RPMI8226 (cell line): ENCODE data around the gene CYTH1.

Experiments used
- DNase-seq: peaks from one replicate; pipeline ENCODE4 v3.0.0-alpha.2; 2015

The CYTH1 gene

DNA sequence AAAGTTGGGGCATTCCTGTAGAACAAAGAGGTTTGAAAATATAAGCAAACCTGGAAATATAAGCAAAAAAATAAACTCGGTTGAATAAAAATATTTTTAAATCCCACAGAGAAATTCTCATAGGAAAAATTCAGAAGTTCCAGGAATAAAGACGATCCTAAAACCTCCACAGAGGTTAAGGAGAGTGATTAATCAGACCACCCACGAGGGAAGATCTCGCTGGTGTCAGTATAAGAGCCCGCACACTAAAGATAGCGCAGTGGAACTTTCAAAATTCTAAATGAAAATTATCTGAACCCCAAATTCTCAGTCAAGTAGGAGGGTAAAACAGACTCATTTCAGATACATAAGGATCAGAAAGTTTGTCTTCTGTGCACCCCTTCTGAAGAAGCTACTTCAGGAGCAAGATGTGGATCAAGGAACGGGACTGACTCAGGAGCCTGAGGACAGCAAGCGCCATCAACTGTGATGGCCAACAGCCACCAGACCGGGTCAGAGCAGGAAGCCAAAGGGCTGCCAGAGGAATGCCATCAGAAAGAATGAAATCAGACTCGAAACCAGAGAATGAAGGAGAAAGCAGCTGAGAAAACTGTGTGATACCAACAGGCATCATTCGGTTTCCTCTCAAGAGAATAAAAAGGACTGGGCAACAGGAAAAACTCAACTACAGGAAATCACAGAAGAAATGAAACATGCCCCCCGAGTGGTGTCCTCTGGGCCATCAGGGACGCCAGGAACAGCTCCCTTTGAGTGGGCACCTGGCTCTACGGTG, 66.9 kb downstream of the CYTH1 start:
- DNase-seq = no peak

DNA sequence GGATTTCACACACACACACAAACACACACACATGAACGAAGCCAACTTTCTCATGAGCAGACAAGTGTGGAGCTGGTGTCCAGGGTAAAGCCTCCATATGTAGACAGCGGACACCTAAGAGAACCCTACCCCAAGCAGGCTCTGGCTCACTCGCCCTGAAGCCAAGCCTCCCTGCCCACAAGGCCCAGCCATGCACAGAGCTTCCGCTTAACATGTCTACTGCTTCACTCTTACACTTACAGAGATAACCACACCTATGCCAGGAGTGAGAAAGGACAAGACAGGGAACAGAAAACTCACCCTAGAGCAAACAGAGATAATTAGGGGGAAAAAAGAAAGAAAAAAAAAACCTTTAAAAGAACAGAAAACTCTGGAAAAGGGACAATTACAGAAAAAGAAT, 67.5 kb downstream of the CYTH1 start:
- DNase-seq = no peak

DNA sequence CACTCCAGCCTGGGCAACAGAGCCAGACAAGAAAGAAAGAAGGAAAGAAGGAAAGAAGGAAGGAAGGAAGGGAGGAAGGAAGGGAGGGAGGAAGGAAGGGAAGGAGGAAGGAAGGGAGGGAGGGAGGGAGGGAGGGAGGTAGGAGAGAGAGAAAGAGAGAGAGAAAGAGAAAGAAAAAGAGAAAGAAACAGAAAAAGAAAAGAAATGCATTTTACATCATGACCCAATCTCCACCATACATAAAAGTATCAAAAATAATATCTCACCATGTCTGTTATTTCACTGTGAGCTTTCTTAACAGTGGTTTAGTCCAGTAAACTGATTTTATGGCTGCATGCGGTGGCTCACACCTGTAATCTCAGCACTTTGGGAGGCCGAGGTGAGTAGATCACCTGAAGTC, 70.0 kb downstream of the CYTH1 start:
- no peak for DNase-seq

DNA sequence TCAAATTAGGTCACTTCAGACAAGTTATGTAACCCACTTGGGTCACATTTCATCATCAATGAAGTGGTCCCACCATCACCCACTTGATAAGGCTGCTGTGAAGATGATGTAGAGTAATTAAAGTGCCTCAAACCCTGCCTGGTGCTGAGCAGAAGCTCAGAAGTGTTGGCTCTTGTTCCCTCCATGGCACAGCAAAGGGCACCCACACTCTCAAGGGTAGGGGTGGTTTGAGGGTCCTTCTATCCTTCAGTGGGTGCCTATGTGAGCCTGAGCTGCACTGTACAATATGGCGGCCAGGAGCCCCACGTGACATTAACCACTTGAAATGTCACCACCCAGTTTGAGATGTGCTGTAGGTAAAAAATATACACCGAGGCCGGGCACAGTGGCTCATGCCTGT, 71.5 kb downstream of the CYTH1 start:
- DNase-seq = no peak

DNA sequence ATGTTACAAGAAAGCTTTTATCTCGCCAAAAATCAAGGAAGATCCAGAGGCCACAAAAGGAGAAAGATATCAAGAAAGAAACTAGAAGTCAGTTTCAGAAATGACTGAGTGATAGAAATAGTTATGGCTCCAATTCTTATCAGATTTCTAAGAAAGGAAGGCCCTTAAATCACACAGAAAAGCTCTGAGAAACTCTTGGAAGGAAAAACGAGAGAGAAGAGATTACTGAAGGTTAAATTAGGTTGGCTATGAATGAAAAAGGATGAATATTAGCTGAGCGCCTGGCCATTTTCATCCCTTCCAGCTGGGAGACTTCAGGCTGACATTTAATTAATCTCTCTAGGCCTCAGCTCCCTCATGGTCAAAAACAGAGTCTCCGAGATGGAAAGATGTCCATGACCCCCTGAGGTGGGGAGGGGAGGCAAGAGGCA, 72.3 kb downstream of the CYTH1 start:
- DNase-seq = no peak

DNA sequence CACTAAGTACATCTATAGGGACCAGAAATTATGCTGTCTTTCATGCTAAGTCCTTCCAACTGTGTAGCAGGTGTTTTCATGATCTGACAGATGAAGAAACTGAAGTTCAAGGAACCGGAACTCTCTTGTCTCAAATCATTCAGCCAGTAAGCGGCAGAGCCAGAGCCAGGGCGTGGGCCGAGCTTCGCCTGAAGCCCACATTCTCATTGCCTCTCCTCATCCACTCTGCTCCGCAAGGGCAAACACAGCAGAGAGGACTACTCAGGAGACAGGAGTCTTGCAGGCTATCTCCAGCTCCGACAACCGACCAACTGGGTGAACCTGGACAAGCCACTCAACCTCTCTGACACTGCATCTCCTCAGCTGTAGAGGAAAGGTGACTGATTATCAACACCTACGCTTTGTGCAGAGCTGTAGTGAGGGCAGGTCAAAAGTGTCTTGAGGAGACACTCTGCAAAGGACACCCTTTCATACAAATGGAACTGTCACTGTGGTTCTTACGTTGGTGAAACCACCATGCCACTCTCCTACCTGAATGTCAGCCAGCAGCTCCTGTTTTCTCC, 72.9 kb downstream of the CYTH1 start:
- DNase-seq = no peak

DNA sequence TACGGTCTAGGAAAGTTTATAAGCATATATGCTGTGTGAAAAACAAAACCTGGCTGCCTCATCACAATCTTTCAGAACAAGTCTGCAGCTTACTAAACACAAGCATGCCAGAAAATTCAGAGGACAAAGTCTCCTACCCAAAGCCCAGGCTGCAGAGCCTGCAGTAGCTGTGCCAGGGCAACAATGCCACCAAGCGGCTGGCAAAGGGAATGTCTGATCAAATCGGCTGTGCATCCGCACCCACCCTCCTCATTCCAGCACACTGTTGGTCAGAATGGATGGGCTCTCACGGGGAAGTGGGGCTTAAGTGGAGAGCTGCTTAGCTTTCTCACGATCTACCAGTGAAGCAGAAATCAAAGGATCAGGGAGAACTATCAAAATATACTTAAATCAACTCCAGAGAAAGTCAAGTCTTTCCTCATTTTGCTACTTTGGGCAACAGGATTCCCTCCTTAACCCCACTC, 73.5 kb downstream of the CYTH1 start:
- DNase-seq = peak; percentile 74

DNA sequence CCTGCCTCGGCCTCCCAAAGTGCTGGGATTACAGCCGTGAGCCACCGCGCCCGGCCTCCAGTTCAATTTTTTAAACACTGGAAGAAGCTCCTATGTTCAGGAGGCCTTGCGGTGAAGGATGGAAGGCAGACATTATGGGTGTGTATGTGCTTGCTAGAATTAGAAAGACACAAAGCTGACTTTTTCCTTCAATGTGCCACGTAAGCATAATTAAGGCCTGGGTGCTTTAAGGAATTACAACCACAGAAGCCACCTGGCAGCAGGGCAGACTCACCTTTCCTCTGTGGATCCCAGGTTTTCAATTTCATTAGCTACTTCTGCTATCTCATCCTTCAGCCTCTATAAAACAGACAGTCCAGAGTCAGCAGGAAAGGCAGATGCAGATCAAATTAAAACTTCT, 74.2 kb downstream of the CYTH1 start:
- no peak for DNase-seq

DNA sequence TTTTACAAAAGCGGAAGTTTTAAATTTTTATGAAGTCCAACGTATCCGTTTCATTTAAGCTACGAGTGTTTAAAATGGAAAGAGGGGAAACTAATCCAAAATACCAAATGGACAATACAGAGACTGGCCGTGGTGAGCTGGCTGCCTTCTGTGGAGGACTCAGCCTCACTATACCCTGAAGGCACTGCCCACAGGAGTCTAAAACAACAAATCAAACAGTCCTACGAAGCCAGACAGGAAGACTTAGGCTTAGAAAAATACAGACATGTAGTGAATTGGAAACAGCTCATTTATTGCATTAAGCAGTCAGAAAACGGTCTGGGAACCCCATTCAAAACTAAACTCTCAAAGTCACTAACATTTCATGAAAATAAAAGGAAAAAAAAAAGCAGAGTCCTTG, 75.1 kb downstream of the CYTH1 start:
- no peak for DNase-seq

DNA sequence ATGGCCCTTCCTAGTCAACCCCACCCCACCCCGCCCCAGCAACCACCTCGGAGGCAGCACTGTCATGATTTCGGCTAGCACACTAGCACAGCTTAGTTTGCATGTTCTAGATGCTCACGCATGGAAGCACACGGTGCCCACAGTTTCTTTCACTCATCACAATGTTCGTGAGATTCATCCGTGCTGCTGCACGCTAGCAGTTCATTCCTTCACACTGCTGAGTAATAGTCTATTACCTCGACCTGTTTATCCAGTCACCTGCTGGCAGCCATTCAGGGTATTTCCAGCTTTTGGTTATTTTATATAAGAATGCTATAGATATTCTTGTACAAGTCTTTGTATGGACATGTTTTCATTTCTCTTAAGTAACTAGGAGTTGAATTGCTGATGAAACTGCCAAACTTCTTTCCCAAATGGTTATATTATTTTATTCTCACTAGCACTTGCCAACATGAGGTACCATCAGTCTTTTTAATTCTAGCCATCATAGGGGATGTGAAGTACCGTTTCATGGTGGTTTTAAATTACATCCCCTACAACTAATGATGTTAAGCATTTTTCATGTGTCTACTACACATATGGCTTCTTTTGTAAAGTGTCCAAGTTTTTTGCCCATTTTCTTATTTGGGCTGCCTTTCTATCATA, 75.7 kb downstream of the CYTH1 start:
- DNase-seq = no peak

DNA sequence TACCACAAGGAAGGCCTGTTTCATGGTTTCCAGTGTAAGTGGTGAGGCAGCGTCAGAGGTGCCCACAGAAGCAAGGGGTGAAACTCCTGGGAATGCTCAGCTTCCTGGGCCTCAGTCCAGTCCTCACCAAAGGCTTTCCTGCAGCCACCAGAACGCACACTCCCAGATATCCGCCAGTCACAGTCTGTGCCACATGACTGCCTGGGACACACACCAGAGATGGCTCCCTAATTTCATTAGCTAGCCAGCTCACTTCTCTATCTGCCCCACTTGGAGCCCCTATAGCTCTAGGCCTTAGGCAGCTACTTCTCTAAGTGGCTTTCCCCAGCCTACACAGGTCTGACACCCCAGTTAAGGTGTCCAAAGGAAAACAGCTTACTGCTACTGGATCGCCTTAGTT, 77.0 kb downstream of the CYTH1 start:
- DNase-seq = no peak

DNA sequence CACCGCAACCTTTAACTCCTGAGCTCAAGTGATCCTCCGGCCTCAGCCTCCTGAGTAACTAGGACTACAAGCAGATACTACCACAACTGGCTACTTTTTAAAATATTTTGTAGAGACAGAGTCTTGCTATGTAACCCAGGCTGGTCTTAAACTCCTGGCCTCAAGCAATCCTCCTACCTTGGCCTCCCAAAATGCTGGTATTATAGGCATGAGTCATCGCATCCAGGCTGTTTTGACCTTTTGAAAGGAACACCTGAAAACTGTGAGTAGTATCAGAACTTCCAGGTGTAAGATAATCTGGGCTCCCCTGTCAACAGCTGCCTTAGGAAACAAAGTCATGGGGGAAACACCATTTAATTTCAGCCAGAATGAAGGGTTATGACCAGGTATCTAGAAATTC, 77.5 kb downstream of the CYTH1 start:
- DNase-seq = no peak

DNA sequence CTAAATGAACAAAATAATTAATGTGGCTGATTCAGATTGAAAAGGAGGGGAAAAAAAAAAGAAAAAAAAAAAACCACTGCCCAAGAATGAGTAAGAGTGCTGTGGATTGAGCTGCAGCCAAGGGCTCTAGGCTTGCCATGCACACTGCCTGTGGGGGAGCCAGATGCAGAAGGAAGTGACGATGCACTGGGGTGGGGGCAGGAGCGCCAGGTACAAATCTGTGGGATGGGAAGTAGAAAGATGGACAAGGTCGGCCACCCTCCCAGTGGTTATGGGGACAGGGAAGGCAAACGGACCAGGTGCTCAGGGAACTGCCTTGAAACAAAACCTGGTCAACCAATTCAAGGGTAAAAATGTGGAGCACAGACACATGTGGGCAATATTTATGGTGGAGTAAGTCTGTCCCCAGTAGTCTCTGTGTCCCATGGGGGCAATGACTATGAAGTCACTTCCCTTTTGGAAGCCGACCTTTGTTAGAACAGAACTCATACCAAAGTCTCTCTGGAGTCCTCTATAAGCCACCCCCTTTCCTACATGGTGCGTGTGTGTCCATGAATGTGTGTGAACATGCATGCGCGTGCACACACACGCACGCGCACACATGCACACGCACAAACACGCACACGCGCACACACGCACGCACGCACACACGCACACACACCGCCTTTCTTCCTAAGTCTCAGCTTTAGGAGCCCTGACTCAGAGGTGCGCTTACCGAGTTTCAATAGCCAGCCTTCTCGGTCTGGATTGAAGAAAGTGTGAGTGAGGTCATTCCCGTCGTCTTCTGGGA, 84.3 kb downstream of the CYTH1 start:
- no peak for DNase-seq

DNA sequence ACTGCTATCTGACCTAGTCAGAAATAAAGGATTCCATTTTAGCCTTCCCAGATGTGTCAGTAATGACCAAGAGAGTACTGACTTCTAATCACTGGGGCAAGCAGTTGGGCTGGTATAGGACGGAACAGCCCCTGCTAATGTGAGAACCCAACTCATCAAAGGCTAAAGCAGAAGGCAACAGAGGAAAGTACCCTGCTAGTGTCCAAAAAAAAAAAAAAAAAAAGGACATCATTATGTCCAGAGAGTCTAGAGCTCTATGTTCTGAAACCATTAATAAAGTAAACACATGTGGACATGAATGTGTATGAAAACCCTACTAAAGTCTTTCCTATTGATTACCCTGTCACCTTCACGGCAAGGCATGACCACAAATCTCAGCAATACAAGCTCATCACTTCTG, 85.0 kb downstream of the CYTH1 start:
- no peak for DNase-seq

DNA sequence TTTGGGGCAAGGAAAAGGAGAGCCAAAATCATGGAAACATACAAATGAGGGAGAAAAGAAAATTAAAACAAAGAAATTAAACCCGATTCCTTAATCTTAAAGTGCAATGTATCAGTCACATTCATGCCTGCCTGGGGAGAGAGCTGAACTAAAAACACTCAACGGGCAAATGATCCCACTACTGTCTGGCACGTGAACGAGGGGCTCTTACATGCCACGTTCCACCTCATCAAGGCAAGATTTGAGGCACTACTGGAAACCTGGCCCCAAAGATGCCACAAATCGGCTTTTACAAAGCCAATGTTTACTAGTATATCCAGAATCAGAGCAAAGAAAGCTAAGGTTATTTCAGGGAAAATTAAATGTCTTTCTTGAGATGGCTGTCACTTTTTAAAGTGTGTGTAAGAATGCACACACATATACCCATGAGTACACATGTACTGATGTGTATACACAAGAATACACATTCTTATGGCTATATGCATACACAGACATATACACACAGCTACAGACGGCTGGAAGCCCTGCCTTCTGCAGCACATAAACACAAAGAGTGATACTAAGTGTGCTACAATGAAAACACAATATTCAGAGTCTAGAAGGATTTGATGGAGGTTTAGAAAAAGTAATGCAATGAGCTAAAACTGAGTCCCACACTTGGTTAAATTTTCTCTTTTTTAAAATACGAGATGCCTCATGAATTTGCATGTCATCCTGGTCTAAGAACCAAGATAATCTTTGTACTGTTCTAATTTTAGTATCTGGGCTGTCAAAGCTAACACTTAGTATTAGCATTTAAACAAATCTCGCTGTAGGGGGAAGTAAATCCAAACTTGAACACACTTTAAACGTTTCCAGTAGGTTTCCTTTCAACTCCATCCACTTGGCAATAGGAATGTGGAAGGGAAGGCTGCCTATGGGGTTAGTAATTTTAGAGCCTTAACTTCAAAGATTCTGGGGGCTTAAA, 85.8 kb downstream of the CYTH1 start:
- no peak for DNase-seq

DNA sequence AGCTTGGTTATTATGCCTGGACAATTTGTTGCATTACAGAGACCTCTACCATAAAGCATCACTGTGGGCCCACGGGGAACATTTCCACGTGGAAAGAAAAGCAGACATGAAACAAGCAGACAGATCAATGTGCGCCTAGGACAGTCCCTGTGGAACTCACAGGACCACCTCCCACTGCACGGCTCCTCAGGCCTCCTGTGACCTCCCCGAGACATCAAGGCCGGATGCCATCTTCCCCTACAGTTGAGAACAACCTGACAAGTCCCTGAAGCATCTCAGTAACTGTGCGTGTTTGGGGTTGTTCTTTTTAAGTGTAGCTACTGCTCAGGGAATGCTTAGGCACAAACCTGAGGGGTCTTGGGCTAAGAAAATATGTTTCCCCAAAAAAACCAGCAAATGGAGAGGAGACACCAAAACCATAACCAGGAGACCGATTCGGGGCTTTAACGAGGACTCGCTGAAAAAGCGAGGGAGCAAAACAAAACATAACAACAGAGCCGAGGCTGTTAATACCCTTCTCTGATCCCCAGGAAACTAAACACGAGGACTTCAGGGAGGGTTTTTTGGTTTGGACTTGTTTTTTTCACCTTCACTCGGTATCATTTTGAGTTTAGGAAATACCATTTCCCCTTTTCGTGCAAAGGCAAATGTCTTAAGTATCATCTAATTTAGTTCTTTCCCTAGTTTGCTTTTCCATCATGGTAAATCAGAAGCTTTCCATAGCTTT, 87.1 kb downstream of the CYTH1 start:
- DNase-seq = no peak

DNA sequence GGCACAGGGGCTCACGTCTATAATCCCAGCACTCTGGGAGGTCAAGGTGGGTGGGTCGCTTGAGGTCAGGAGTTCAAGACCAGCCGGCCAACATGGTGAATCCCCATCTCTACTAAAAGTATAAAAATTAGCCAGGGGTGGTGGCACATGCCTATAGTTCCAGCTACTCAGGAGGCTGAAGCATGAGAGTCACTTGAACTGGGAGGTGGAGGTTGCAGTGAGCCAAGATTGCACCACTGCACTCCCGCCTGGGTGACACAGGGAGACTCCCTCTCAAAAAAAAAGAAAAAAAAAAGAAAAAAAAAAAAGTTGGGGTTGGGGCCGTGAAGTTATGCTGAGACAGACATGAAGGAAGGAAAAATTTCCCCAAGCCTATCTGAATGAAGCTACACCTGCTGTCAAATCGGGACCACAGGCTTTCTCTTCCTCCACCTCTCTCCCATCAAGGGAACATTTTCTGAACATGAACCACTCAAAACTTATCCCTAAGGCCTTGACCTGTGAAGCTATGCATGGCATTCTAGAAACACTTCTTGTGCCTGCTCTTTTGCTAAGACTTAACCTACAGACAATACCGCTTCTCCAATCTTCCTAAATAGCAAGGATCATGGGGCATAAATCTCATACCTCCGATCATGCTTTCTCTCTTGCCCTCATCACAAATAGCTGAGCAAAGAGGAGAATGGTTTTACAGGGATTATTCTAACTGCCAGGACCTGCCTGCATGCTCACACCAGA, 88.6 kb downstream of the CYTH1 start:
- DNase-seq = no peak

DNA sequence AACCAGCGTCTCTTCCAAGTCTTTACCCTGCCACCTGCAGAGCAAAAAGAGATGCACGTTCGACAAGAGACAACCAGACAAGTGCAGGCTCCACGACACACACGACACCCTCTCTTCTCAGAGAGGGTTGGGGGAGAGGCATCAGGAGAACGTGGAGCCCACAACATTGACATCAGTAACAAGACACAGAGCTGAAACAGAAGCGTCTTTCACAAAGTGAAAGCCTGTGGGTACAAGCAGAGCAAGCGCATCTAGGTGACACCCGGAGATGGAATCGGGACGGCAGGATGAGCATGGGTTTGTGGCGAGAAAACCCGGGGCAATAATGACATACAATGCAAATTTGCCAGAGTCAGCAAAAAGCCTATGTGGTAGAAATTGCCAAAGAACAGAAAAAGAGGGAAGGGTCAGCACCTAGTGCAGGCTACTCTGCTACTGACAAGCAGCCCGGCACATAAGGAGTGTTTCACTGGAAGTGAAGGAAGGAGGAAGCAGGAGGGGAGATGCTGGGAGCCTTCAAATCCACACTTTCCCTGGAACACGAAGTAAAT, 89.5 kb downstream of the CYTH1 start:
- no peak for DNase-seq

DNA sequence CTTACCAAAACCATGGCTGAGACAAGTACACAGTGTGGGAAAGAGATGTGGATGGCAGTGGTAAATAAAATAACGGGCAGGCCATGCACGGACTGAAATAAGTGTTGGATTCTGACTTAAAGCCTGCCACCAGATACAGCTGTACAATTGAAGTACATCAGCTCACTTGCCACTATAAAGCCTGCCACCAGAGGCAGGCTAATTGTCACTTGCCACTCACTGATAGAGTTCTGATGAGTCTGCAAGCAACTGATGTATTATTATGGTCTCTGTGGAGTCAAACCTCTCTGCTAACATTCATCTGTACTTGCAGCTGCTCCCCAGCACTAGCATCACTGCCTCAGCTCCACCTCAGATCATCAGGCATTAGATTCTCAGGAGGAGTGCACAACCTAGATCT, 93.0 kb downstream of the CYTH1 start:
- DNase-seq = no peak

DNA sequence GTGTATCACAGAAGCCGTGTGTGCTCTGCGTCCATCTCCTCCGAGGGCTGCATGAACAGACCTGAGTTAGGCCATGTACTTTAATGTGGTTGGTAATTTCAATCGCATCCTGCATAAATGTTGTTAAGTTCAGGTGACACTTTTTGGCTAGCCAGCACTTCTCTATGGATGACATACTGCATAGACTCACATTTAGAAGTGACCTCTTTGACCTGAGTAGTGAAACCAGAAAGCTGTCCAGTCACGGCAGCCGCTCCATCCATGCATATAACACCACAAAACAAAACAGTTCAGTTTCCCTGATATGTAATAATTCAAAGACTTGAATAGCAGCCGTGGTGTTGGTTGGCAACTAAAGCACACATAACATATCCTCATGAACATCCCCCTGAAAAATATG, 94.1 kb downstream of the CYTH1 start:
- no peak for DNase-seq

DNA sequence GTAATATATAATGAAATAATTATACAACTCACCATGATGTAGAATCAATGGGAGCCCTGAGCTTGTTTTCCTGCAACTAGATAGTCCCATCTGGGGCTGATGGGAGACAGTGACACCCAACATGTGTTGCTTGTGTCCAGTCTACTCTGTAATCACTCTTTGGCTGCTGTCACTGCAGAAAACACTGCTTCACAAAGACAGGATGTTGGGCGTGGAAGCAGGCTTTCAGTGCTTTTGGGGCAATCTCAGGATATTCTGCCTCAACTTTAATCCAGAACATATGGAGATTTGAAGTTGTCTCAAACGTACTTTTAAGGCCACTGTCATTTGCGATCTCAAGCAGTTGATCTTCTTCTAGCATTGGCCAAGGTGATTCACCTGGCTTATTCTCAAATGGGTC, 94.9 kb downstream of the CYTH1 start:
- DNase-seq = no peak
